IMR-90 (cell line): ENCODE results near the gene PHOSPHO1. TPM values are rescaled to one million over a fixed set of nuclear protein-coding genes. Genes with fewer than 3 reads are reported as not detected.

Source experiments
- ATAC-seq: fragments of 200-7000 bp; cut with Tn5 transposase; 2 replicates; pipeline ENCODE4 v1.9.1; 2020; ENCODE audit warnings: low read depth, mild to moderate bottlenecking, moderate library complexity
- BruUV-seq: library from RNA; stranded (reverse); fragments of 400-500 nt; replicated peaks from 2 replicates; lab custom pipeline; 2021; lab: Mats Ljungman, UMichigan
- CTCF ChIA-PET: fragments of 300-600 bp; formaldehyde crosslinking; extraction: SDS; loops from one replicate; lab custom pipeline; 2021; ENCODE audit warnings: antibody characterized with exemption; lab: Yijun Ruan, JAX
- POLR2A ChIA-PET: fragments of 300-600 bp; sonication (Branson Sonifier 250); formaldehyde crosslinking; loops from one replicate; lab custom pipeline; 2022; ENCODE audit warnings: antibody characterized with exemption; ENCODE audit not compliant: unreplicated experiment; lab: Charles Lee
- DNase-seq: peaks from one replicate; pipeline ENCODE4 v3.0.0; 2013
- H2AFZ ChIP-seq: replicated peaks from 2 replicates; pipeline ENCODE3; 2013; ENCODE audit warnings: low read length, mild to moderate bottlenecking; ENCODE audit not compliant: poor library complexity
- H2AK5ac ChIP-seq: 2 replicates; pipeline ENCODE4 v1.6.1; 2013; ENCODE audit warnings: low read depth, low read length, inconsistent platforms
- H2AK9ac ChIP-seq: replicated peaks from 2 replicates; pipeline ENCODE3; 2013; ENCODE audit warnings: mild to moderate bottlenecking, low read depth, low read length, moderate library complexity; ENCODE audit not compliant: poor library complexity
- H2BK120ac ChIP-seq: 2 replicates; pipeline ENCODE4 v1.6.1; 2013; ENCODE audit warnings: low read depth, low read length, inconsistent platforms
- H2BK15ac ChIP-seq: 3 replicates; pipeline ENCODE4 v1.6.1; 2013; ENCODE audit warnings: low read depth, low read length, inconsistent platforms
- H2BK20ac ChIP-seq: 2 replicates; pipeline ENCODE4 v1.6.1; 2013; ENCODE audit warnings: low read depth, mild to moderate bottlenecking, inconsistent platforms, low read length, moderate library complexity
- H2BK5ac ChIP-seq: 2 replicates; pipeline ENCODE4 v1.6.1; 2013; ENCODE audit warnings: mild to moderate bottlenecking, low read depth, low read length, inconsistent platforms; ENCODE audit not compliant: poor library complexity, severe bottlenecking
- H3K14ac ChIP-seq: replicated peaks from 2 replicates; pipeline ENCODE4 v1.6.1; 2013; ENCODE audit warnings: low read depth, low read length, inconsistent platforms
- H3K18ac ChIP-seq: 2 replicates; pipeline ENCODE4 v1.6.1; 2013; ENCODE audit warnings: low read depth, low read length, control low read depth
- H3K23ac ChIP-seq: 2 replicates; pipeline ENCODE4 v1.6.1; 2013; ENCODE audit warnings: low read depth, low read length, inconsistent platforms
- H3K27ac ChIP-seq: 2 replicates; pipeline ENCODE4 v1.5.1; 2013; ENCODE audit warnings: mild to moderate bottlenecking, control low read depth, low read length; ENCODE audit not compliant: insufficient read depth
- H3K27me3 ChIP-seq: 2 replicates; pipeline ENCODE4 v1.6.1; 2013; ENCODE audit warnings: low read length; ENCODE audit not compliant: control insufficient read depth, insufficient read depth
- H3K36me3 ChIP-seq: 2 replicates; pipeline ENCODE4 v1.6.1; 2013; ENCODE audit warnings: low read length, mixed read lengths; ENCODE audit not compliant: control insufficient read depth, insufficient read depth
- H3K4ac ChIP-seq: 2 replicates; pipeline ENCODE4 v1.6.1; 2013; ENCODE audit warnings: low read depth, low read length, inconsistent platforms
- H3K4me1 ChIP-seq: 2 replicates; pipeline ENCODE4 v1.6.1; 2013; ENCODE audit warnings: low read length, mixed read lengths; ENCODE audit not compliant: control insufficient read depth, insufficient read depth
- H3K4me2 ChIP-seq: 2 replicates; pipeline ENCODE4 v1.6.1; 2013; ENCODE audit warnings: low read depth, mild to moderate bottlenecking, control low read depth, low read length, moderate library complexity
- H3K4me3 ChIP-seq: 2 replicates; pipeline ENCODE4 v1.5.1; 2013; ENCODE audit warnings: low read depth, mild to moderate bottlenecking, control low read depth, low read length, moderate library complexity; ENCODE audit not compliant: insufficient read depth
- H3K56ac ChIP-seq: 2 replicates; pipeline ENCODE4 v1.6.1; 2013; ENCODE audit warnings: low read length, inconsistent platforms; ENCODE audit not compliant: insufficient read depth; ENCODE audit errors: extremely low read depth
- H3K79me1 ChIP-seq, 2 experiments: 2 replicates each; pipeline ENCODE4 v1.6.1; 2013; ENCODE audit warnings: low read length in 2 of 2, inconsistent platforms in 1 of 2, low read depth in 1 of 2
- H3K9ac ChIP-seq: 2 replicates; pipeline ENCODE4 v1.6.1; 2013; ENCODE audit warnings: low read depth, low read length, control low read depth
- H3K9me1 ChIP-seq: 2 replicates; pipeline ENCODE4 v1.6.1; 2013; ENCODE audit warnings: low read length, inconsistent platforms; ENCODE audit not compliant: insufficient read depth
- H3K9me3 ChIP-seq: 2 replicates; pipeline ENCODE4 v1.6.1; 2013; ENCODE audit warnings: low read length; ENCODE audit not compliant: control insufficient read depth, insufficient read depth
- H4K20me1 ChIP-seq: 2 replicates; pipeline ENCODE4 v1.6.1; 2013; ENCODE audit warnings: low read length, inconsistent platforms; ENCODE audit not compliant: insufficient read depth
- H4K5ac ChIP-seq: 2 replicates; pipeline ENCODE4 v1.6.1; 2013; ENCODE audit warnings: mild to moderate bottlenecking, low read depth, low read length, control low read depth
- H4K8ac ChIP-seq, 2 experiments: 2 replicates each; pipeline ENCODE4 v1.6.1; 2013; ENCODE audit warnings: low read depth in 2 of 2, low read length in 2 of 2, control low read depth in 1 of 2, inconsistent platforms in 1 of 2
- H4K91ac ChIP-seq: 2 replicates; pipeline ENCODE4 v1.6.1; 2013; ENCODE audit warnings: low read depth, low read length, inconsistent platforms; ENCODE audit not compliant: insufficient read depth
- BHLHE40 ChIP-seq: fragments of 150-350 bp; IDR thresholded peaks from 2 replicates; pipeline ENCODE4 v1.6.1; 2016; ENCODE audit warnings: mild to moderate bottlenecking, low read depth, low read length
- FOS ChIP-seq: fragments of 150-350 bp; IDR thresholded peaks from 2 replicates; pipeline ENCODE4 v1.6.1; 2016; ENCODE audit warnings: low read depth, low read length
- WGBS, 2 experiments: methylation state at CpG; one replicate each; pipeline versions ENCODE4 v1.1.5 to v1.1.7; 2013; ENCODE audit warnings: missing lambda C conversion rate in 2 of 2; ENCODE audit not compliant: insufficient read length in 1 of 2; ENCODE audit errors: extremely low coverage in 2 of 2; 5-methylcytosine and 5-hydroxymethylcytosine counted together
- dilution Hi-C: fragments of 300-500 bp; cut with HindIII; formaldehyde crosslinking; loops from one replicate; pipeline ENCODE4 v1.14.3; 2018; ENCODE audit warnings: low sequenced_read_pairs; ENCODE audit not compliant: unreplicated experiment
- in situ Hi-C: fragments of 300-500 bp; cut with MboI; formaldehyde crosslinking; loops from 3 replicates; pipeline ENCODE4 v1.14.3; 2019; ENCODE audit warnings: low sequenced_read_pairs, inconsistent platforms, mixed read lengths
- intact Hi-C: fragments of 100-400 bp; cut with micrococcal nuclease; formaldehyde crosslinking; loops from 2 replicates; pipeline ENCODE4 v1.10.0; 2022
- polyA plus RNA-seq, 3 experiments: library from polyadenylated mRNA; depleted of rRNA; stranded (reverse); fragments of >200 nt; gene quantifications; 2 replicates each; pipeline ENCODE4 v1.2.3, GENCODE V29; 2012; ENCODE audit warnings: low replicate concordance in 1 of 3
- total RNA-seq: library from RNA; depleted of rRNA; stranded (reverse); fragments of >200 nt; gene quantifications from 2 replicates; pipeline ENCODE4 v1.2.3, GENCODE V29; 2012
- TF ChIP-seq, protein P1 (sequence below): fragments of 150-350 bp; IDR thresholded peaks from 2 replicates; pipeline ENCODE4 v1.6.1; 2016; ENCODE audit warnings: low read depth, mild to moderate bottlenecking, low read length, moderate library complexity, borderline replicate concordance

Gene PHOSPHO1
- total and polyA plus RNA-seq, 2 of the 4 experiments (the other 2 are of a cell fraction): under 0.01 to 0.48 TPM

DNA sequence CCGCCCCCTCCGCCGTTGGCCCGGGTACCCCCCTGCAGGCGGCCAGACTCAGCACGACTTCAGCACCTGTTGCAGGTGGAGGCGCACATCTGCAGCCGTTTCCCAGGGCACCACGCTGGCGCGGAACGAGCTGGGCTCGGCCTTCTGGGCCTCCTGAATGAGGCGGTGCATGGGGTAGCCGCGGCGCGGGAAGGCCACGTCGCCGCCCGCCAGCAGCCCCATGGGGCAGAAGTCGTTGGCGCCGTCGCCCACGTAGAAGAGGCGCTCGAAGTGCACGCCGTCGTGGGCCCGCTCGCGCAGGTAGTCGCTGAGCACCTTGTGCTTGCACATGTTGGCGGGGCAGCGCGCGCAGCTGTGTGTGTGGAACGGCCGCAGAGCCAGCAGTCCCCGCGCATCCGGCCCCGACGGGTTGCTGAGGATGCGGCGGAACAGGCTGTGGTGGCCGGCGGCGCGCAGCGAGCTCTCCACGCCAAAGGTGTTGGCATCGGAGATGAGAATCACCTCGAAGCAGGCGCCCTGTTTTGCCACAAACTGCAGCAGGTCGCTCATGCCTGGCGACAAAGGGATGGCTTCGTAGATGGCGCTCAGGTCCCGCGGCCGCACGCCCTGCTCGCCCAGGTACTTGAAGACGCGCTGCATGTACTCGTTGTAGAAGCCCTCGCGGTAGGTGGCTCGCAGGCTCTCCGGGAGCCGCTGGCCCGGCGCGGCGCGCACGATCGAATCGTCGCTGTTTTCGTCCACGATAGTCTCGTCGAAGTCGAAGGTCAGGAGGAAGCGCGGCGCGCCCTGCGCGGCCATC is 6.2 kb downstream of the PHOSPHO1 start:
- Histone ChIP-seq H4K5ac (no peak overlapping the region), H3K9me3 (no peaks in the 10 kb centered on the region), H3K14ac (no peak overlapping the region), H3K36me3 (no peaks in the 10 kb centered on the region), H3K27ac (no peak overlapping the region), H2BK20ac (no peak overlapping the region), H3K9me1 (no peaks in the 10 kb centered on the region), H2AK5ac (no peak overlapping the region), H2AK9ac (peak overlapping the region; percentile 37), H4K20me1 (no peaks in the 10 kb centered on the region), H4K8ac (no peak overlapping the region), H3K18ac (no peak overlapping the region), H4K91ac (no peak overlapping the region), H3K56ac (no peak overlapping the region), H3K23ac (no peak overlapping the region), H3K4me3 (no peak overlapping the region), H2AFZ (peak overlapping the region; percentile 70), H3K4me2 (peak overlapping the region; percentile 10; the same call in 1 of the 2 replicates), H2BK5ac (no peak overlapping the region), H2BK120ac (no peak overlapping the region), H3K4ac (no peak overlapping the region), H3K27me3 (peaks cover 45% of the 10 kb centered on the region), H3K79me1 (no peaks in the 10 kb centered on the region), H2BK15ac (no peak overlapping the region), H3K9ac (no peak overlapping the region), H3K4me1 (no peaks in the 10 kb centered on the region; the same call in 1 of the 2 replicates)
- no peak for TF ChIP-seq BHLHE40
- TF ChIP-seq, protein P1, sequence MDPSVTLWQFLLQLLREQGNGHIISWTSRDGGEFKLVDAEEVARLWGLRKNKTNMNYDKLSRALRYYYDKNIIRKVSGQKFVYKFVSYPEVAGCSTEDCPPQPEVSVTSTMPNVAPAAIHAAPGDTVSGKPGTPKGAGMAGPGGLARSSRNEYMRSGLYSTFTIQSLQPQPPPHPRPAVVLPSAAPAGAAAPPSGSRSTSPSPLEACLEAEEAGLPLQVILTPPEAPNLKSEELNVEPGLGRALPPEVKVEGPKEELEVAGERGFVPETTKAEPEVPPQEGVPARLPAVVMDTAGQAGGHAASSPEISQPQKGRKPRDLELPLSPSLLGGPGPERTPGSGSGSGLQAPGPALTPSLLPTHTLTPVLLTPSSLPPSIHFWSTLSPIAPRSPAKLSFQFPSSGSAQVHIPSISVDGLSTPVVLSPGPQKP: no peak
- TF ChIP-seq FOS: no peak
- ATAC-seq: no peak
- in situ Hi-C loops (no loop called here), dilution Hi-C loops (no loop called here), intact Hi-C loops (no loop called here)
- WGBS, 2 experiments: 4% methylated on average over 66 of the region's 95 CpGs; no CpG with 5 or more reads in 1 of the 2 experiments
- POLR2A ChIA-PET: no interaction called here
- no peak for DNase-seq
- CTCF ChIA-PET: no interaction called here
- no TSS peak for BruUV-seq
